ENCODE measurements around the gene PTH2R.

- TF ChIP-seq CTCF (optimal IDR thresholded peaks at IDR 0.05 in 1 of 3, IDR thresholded peaks at IDR 0.05 in 1 of 3, conservative IDR thresholded peaks at IDR 0.05 in 1 of 3; ENCODE audit: extremely low read depth in 1 of 3, insufficient read depth in 2 of 3, low read length in 3 of 3) (no peak), EZH2 (IDR thresholded peaks at IDR 0.05; ENCODE audit: low read length) (no peak)
Observed at GRCh38 chr2:208454861-208455260, 48.3 kb downstream of the PTH2R start.

All from keratinocyte (primary cell).